ENCODE data around the gene DCLK2. TPM values are rescaled to one million over a fixed set of nuclear protein-coding genes. Genes with fewer than 3 reads are reported as not detected.

The DCLK2 gene
- total RNA-seq, 1 donor from 2014 or later = 7.3 TPM

DNA sequence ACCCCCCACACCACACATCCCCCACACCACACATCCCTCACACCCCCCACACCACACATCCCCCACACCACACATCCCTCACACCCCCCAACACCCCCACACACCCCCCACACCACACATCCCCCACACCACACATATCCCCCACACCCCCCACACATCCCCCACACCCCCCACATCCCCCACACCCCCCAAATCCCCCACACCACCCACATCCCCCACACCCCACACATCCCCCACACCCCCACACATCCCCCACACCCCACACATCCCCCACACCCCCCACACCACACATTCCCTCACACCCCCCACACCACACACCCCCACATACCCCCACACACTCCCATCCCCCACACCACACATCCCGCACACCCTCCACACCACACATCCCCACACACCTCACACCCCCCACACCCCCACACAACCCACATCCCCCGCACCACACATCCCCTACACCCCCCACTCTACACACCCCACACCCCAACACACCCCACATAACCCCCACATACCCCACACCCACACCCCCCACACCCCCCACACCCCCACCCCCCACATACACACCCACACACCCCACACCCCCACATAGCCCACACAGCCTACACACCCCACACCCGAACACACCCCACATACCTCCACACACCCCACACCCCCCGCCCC, 172.9 kb downstream of the DCLK2 start:
- H3K27me3 ChIP-seq (ENCODE audit: control insufficient read depth in 3 of 3, insufficient read depth in 3 of 3, low read length in 3 of 3) = no peaks in the 10 kb centered on the region
- H3K36me3 ChIP-seq (ENCODE audit: control insufficient read depth in 3 of 3, insufficient read depth in 3 of 3, low read length in 3 of 3) = no peaks in the 10 kb centered on the region
- H3K27ac ChIP-seq (ENCODE audit: low read depth, low read length) = no peak overlapping the region
- no peaks in the 10 kb centered on the region for H3K4me1 ChIP-seq (ENCODE audit: control insufficient read depth in 3 of 3, insufficient read depth in 3 of 3, low read length in 3 of 3)
- H3K4me3 ChIP-seq (ENCODE audit: low read length in 3 of 3) = no peak overlapping the region
- no peak overlapping the region for H3K9ac ChIP-seq (ENCODE audit: low read depth in 1 of 3, low read length in 3 of 3)
- no peaks in the 10 kb centered on the region for H3K9me3 ChIP-seq (ENCODE audit: control insufficient read depth in 3 of 3, low read length in 3 of 3)

DNA sequence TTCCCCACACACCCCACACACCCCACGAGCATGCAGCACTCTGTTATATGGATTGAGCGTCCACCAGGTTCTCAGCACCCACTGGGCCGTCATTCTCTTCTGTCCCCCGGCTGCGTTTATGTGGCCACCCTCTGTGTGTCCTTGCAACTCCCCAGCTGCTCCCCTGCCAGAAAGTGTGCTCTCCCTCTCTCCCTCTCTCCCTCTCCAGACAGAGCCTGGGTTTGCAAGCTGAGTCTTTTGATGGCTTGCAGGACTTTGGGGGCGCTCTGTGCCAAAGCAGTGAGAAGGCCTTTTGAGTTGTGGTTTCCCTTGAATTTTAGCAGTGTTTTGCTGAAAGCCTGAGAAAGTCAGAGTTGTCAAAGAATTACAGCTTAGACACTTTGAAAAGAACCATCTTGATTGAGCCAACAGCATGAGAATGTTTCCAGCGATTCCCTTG, 173.5 kb downstream of the DCLK2 start:
- no peak overlapping the region for H3K27ac ChIP-seq (ENCODE audit: low read depth, low read length)
- H3K4me3 ChIP-seq (ENCODE audit: low read length in 3 of 3) = no peak overlapping the region
- no peaks in the 10 kb centered on the region for H3K36me3 ChIP-seq (ENCODE audit: control insufficient read depth in 3 of 3, insufficient read depth in 3 of 3, low read length in 3 of 3)
- no peaks in the 10 kb centered on the region for H3K27me3 ChIP-seq (ENCODE audit: control insufficient read depth in 3 of 3, insufficient read depth in 3 of 3, low read length in 3 of 3)
- no peaks in the 10 kb centered on the region for H3K4me1 ChIP-seq (ENCODE audit: control insufficient read depth in 3 of 3, insufficient read depth in 3 of 3, low read length in 3 of 3)
- no peak overlapping the region for H3K9ac ChIP-seq (ENCODE audit: low read depth in 1 of 3, low read length in 3 of 3)
- no peaks in the 10 kb centered on the region for H3K9me3 ChIP-seq (ENCODE audit: control insufficient read depth in 3 of 3, low read length in 3 of 3)

GRCh38 chr4:150252306-150252705, 174.1 kb downstream of the DCLK2 start:
- Histone ChIP-seq H3K4me1 (ENCODE audit: control insufficient read depth in 3 of 3, insufficient read depth in 3 of 3, low read length in 3 of 3) (no peaks in the 10 kb centered on the region), H3K9me3 (ENCODE audit: control insufficient read depth in 3 of 3, low read length in 3 of 3) (no peaks in the 10 kb centered on the region), H3K27ac (ENCODE audit: low read depth, low read length) (no peak overlapping the region), H3K4me3 (ENCODE audit: low read length in 3 of 3) (no peak overlapping the region), H3K27me3 (ENCODE audit: control insufficient read depth in 3 of 3, insufficient read depth in 3 of 3, low read length in 3 of 3) (no peaks in the 10 kb centered on the region), H3K9ac (ENCODE audit: low read depth in 1 of 3, low read length in 3 of 3) (no peak overlapping the region), H3K36me3 (ENCODE audit: control insufficient read depth in 3 of 3, insufficient read depth in 3 of 3, low read length in 3 of 3) (no peaks in the 10 kb centered on the region)

GRCh38 chr4:150252741-150253140, 174.5 kb downstream of the DCLK2 start:
- no peak overlapping the region for H3K9ac ChIP-seq (ENCODE audit: low read depth in 1 of 3, low read length in 3 of 3)
- H3K27ac ChIP-seq (ENCODE audit: low read depth, low read length) = no peak overlapping the region
- no peaks in the 10 kb centered on the region for H3K9me3 ChIP-seq (ENCODE audit: control insufficient read depth in 3 of 3, low read length in 3 of 3)
- H3K4me3 ChIP-seq (ENCODE audit: low read length in 3 of 3) = no peak overlapping the region
- H3K36me3 ChIP-seq (ENCODE audit: control insufficient read depth in 3 of 3, insufficient read depth in 3 of 3, low read length in 3 of 3) = no peaks in the 10 kb centered on the region
- no peaks in the 10 kb centered on the region for H3K4me1 ChIP-seq (ENCODE audit: control insufficient read depth in 3 of 3, insufficient read depth in 3 of 3, low read length in 3 of 3)
- H3K27me3 ChIP-seq (ENCODE audit: control insufficient read depth in 3 of 3, insufficient read depth in 3 of 3, low read length in 3 of 3) = no peaks in the 10 kb centered on the region

DNA sequence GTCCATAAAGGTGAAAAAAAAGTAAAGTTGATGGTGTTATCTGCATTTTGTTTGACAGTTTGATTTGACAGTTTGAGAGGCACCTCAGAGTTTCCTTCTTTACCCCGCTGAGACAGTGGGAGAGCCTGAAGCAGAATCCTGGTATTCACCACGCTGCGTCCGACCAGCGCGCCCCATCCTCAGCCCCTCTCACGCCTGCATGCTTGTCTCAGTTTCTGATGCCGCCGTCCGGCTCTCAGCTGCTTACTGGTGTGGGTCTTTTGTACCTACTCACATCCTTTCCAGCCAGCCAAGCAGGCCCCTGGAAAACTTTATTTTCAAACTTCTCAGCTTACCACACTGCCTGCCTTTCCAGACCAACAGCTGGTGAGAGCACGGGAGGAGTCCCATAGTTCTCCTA, 175.2 kb downstream of the DCLK2 start:
- Histone ChIP-seq H3K4me1 (ENCODE audit: control insufficient read depth in 3 of 3, insufficient read depth in 3 of 3, low read length in 3 of 3) (no peaks in the 10 kb centered on the region), H3K4me3 (ENCODE audit: low read length in 3 of 3) (no peak overlapping the region), H3K27me3 (ENCODE audit: control insufficient read depth in 3 of 3, insufficient read depth in 3 of 3, low read length in 3 of 3) (no peaks in the 10 kb centered on the region), H3K9me3 (ENCODE audit: control insufficient read depth in 3 of 3, low read length in 3 of 3) (no peaks in the 10 kb centered on the region), H3K9ac (ENCODE audit: low read depth in 1 of 3, low read length in 3 of 3) (no peak overlapping the region), H3K27ac (ENCODE audit: low read depth, low read length) (no peak overlapping the region), H3K36me3 (ENCODE audit: control insufficient read depth in 3 of 3, insufficient read depth in 3 of 3, low read length in 3 of 3) (no peaks in the 10 kb centered on the region)

- Histone ChIP-seq H3K9me3 (ENCODE audit: control insufficient read depth in 3 of 3, low read length in 3 of 3) (no peaks in the 10 kb centered on the region), H3K27me3 (ENCODE audit: control insufficient read depth in 3 of 3, insufficient read depth in 3 of 3, low read length in 3 of 3) (no peaks in the 10 kb centered on the region), H3K4me1 (ENCODE audit: control insufficient read depth in 3 of 3, insufficient read depth in 3 of 3, low read length in 3 of 3) (no peaks in the 10 kb centered on the region), H3K9ac (ENCODE audit: low read depth in 1 of 3, low read length in 3 of 3) (no peak overlapping the region), H3K4me3 (ENCODE audit: low read length in 3 of 3) (no peak overlapping the region), H3K36me3 (ENCODE audit: control insufficient read depth in 3 of 3, insufficient read depth in 3 of 3, low read length in 3 of 3) (no peaks in the 10 kb centered on the region), H3K27ac (ENCODE audit: low read depth, low read length) (no peak overlapping the region)
Measured at GRCh38 chr4:150253965-150254630, 175.9 kb downstream of the DCLK2 start.

- Histone ChIP-seq H3K36me3 (ENCODE audit: control insufficient read depth in 3 of 3, insufficient read depth in 3 of 3, low read length in 3 of 3) (no peaks in the 10 kb centered on the region), H3K9ac (ENCODE audit: low read depth in 1 of 3, low read length in 3 of 3) (no peak overlapping the region), H3K27ac (ENCODE audit: low read depth, low read length) (no peak overlapping the region), H3K4me1 (ENCODE audit: control insufficient read depth in 3 of 3, insufficient read depth in 3 of 3, low read length in 3 of 3) (no peaks in the 10 kb centered on the region), H3K9me3 (ENCODE audit: control insufficient read depth in 3 of 3, low read length in 3 of 3) (no peaks in the 10 kb centered on the region), H3K4me3 (ENCODE audit: low read length in 3 of 3) (no peak overlapping the region), H3K27me3 (ENCODE audit: control insufficient read depth in 3 of 3, insufficient read depth in 3 of 3, low read length in 3 of 3) (no peaks in the 10 kb centered on the region)
Measured at GRCh38 chr4:150255610-150256224, 177.5 kb downstream of the DCLK2 start.

- no peak overlapping the region for H3K27ac ChIP-seq (ENCODE audit: low read depth, low read length)
- no peak overlapping the region for H3K9ac ChIP-seq (ENCODE audit: low read depth in 1 of 3, low read length in 3 of 3)
- no peaks in the 10 kb centered on the region for H3K9me3 ChIP-seq (ENCODE audit: control insufficient read depth in 3 of 3, low read length in 3 of 3)
- no peak overlapping the region for H3K4me3 ChIP-seq (ENCODE audit: low read length in 3 of 3)
- no peaks in the 10 kb centered on the region for H3K27me3 ChIP-seq (ENCODE audit: control insufficient read depth in 3 of 3, insufficient read depth in 3 of 3, low read length in 3 of 3)
- H3K4me1 ChIP-seq (ENCODE audit: control insufficient read depth in 3 of 3, insufficient read depth in 3 of 3, low read length in 3 of 3) = no peaks in the 10 kb centered on the region
- H3K36me3 ChIP-seq (ENCODE audit: control insufficient read depth in 3 of 3, insufficient read depth in 3 of 3, low read length in 3 of 3) = no peaks in the 10 kb centered on the region
Measured at GRCh38 chr4:150256225-150256620, 178.0 kb downstream of the DCLK2 start.

DNA sequence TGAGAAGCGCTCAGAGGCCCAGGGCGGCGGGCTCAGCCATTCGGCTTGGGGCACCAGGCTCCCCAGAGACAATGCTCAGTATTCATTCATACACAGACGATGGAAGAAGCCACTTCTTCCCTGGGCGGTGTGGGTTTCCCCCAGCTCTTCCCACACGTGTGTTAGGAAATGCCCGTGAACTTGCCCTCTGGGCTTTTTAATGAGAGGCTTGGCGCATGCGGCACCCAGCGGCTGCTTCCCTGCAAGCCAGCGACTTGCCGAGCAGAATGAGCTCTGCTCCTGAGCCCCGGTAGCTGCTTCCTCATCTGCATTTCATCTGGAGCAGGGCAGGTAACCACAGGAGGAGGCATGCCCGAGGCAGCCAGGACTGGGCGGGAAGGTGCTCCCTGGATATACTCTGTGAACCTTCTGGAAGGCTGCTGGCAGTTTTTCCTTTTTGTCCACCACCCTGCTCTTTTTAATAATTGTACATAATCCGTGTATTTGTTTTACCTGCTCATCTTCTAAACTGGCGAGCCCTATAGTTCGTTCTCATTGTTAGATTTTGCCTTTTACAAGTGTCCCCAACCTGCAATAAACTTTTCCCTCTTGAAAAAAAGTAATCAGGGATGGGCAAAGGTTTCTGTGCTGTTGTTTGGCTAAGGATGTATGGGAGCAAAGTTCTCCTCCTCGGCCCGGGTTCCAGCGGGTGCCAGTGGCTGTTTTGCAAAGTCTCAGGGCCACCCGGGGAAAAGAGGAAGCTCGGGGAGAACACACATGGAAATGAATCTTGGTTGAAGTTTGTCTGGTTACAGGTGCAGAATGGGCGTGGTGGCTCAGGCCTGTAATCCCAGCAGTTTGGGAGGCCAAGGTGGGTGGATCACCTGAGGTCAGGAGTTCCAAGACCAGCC, 178.8 kb downstream of the DCLK2 start:
- no peak overlapping the region for H3K27ac ChIP-seq (ENCODE audit: low read depth, low read length)
- H3K9ac ChIP-seq (ENCODE audit: low read depth in 1 of 3, low read length in 3 of 3) = no peak overlapping the region
- H3K4me3 ChIP-seq (ENCODE audit: low read length in 3 of 3) = no peak overlapping the region
- no peaks in the 10 kb centered on the region for H3K36me3 ChIP-seq (ENCODE audit: control insufficient read depth in 3 of 3, insufficient read depth in 3 of 3, low read length in 3 of 3)
- H3K9me3 ChIP-seq (ENCODE audit: control insufficient read depth in 3 of 3, low read length in 3 of 3) = no peaks in the 10 kb centered on the region
- no peaks in the 10 kb centered on the region for H3K4me1 ChIP-seq (ENCODE audit: control insufficient read depth in 3 of 3, insufficient read depth in 3 of 3, low read length in 3 of 3)
- no peaks in the 10 kb centered on the region for H3K27me3 ChIP-seq (ENCODE audit: control insufficient read depth in 3 of 3, insufficient read depth in 3 of 3, low read length in 3 of 3)
